ENCODE measurements around the gene SLC1A3.

The SLC1A3 gene

DNA sequence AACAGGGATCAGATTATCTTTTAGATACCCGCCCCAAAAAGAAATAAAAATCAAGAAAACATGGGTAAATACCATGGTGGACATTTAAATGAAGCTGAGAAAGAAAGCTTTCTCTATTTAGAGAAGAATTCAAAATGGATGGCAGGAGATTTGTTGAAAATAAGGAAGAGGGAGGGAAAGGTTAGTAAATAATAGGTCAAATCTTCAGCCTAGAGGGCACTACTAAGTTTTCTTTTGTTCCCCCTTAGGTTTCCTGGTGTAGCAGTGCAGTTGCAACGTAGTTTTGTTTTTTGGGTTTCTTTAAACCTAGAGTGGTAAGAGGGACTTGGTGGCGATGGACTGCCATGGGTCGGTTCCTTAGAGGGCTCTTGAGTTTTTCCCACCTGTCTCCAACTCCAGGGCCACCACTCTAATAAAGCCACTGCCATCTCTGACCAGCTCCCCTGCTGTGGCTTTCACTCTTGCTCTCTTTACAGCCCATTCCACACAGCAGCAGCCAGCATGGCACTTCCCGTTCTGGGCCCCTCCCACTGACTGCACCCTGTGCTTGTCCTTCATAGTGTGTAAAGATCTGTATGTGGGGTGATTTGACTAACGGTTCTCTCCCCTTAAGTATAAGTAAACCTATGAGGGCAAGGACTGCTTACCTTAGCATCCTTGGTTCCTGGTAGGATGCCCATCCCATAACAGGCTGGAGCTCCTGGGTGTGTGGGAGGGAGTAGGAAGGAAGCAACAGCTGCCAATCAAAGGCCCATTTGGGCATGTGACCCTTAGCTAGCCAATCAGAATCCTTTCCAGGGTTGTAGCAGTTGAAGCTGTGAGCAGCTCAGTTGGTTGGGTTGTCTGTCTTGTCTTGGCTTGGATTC is 118.3 kb downstream of the SLC1A3 start:
- Histone ChIP-seq H3K4me1 (ENCODE audit: control insufficient read depth, insufficient read depth, low read length, poor library complexity, severe bottlenecking) (no peaks in the 10 kb centered on the region), H3K9me3 (ENCODE audit: control insufficient read depth, low read length) (no peaks in the 10 kb centered on the region), H3K4me3 (ENCODE audit: insufficient read depth, low read depth, low read length, poor library complexity, severe bottlenecking) (peak overlapping the region; percentile 24), H3K27me3 (replicated peaks; ENCODE audit: control insufficient read depth, insufficient read depth, low read length, poor library complexity, severe bottlenecking) (no peaks in the 10 kb centered on the region), H3K27ac (ENCODE audit: insufficient read depth, low read length, poor library complexity, severe bottlenecking) (no peak overlapping the region), H3K36me3 (ENCODE audit: control insufficient read depth, insufficient read depth, low read length) (no peaks in the 10 kb centered on the region)
- no peak for DNase-seq

DNA sequence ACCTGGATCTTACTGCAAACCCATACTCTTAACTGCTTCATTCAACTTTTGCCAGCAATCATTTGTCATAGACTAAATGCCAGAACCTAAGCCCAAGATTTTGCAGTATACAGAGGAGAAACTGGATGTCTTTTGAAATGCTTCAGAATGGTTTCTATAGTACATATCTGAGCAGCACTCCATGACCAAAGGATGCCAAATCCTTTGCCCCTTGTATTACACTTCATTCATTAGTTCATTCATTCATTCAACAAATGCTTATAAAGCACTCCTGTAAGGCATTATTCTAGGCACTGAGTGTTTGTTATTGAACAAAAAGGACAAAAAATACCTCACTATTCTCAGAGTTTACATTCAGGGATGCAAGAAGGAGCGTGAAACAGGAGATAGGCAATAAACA is 119.9 kb downstream of the SLC1A3 start:
- Histone ChIP-seq H3K9me3 (ENCODE audit: control insufficient read depth, low read length) (no peaks in the 10 kb centered on the region), H3K4me3 (ENCODE audit: insufficient read depth, low read depth, low read length, poor library complexity, severe bottlenecking) (no peak overlapping the region)

DNA sequence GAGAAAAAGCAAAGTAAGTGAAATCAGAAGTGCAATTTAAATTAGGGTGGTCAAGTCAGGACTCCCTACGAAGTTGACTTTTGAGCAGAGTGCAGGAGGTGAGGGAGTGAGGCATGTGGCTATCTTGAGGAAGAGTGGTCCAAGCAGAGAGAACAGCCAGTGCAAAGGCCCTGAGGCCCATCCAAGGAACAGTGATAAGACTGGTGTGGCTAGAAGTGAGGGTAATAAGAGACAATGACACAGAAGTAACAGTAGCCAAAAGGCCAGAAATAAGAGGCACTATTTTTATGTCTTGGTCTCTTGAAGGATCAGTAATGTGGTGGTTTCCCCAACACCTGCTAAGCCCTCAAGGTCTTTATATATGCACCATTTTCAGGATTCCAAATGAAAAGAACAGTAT is 120.4 kb downstream of the SLC1A3 start:
- Histone ChIP-seq H3K36me3 (ENCODE audit: control insufficient read depth, insufficient read depth, low read length) (no peaks in the 10 kb centered on the region), H3K27ac (ENCODE audit: insufficient read depth, low read length, poor library complexity, severe bottlenecking) (no peak overlapping the region), H3K4me1 (ENCODE audit: control insufficient read depth, insufficient read depth, low read length, poor library complexity, severe bottlenecking) (no peaks in the 10 kb centered on the region), H3K27me3 (replicated peaks; ENCODE audit: control insufficient read depth, insufficient read depth, low read length, poor library complexity, severe bottlenecking) (no peaks in the 10 kb centered on the region), H3K4me3 (ENCODE audit: insufficient read depth, low read depth, low read length, poor library complexity, severe bottlenecking) (no peak overlapping the region), H3K9me3 (ENCODE audit: control insufficient read depth, low read length) (no peaks in the 10 kb centered on the region)
- DNase-seq = no peak

More for the DNA sequence above, 119.9 kb downstream of the SLC1A3 start:
- no peak for DNase-seq
- no peaks in the 10 kb centered on the region for H3K27me3 ChIP-seq (replicated peaks; ENCODE audit: control insufficient read depth, insufficient read depth, low read length, poor library complexity, severe bottlenecking)
- H3K36me3 ChIP-seq (ENCODE audit: control insufficient read depth, insufficient read depth, low read length) = no peaks in the 10 kb centered on the region
- H3K4me1 ChIP-seq (ENCODE audit: control insufficient read depth, insufficient read depth, low read length, poor library complexity, severe bottlenecking) = no peaks in the 10 kb centered on the region
- no peak overlapping the region for H3K27ac ChIP-seq (ENCODE audit: insufficient read depth, low read length, poor library complexity, severe bottlenecking)

DNA sequence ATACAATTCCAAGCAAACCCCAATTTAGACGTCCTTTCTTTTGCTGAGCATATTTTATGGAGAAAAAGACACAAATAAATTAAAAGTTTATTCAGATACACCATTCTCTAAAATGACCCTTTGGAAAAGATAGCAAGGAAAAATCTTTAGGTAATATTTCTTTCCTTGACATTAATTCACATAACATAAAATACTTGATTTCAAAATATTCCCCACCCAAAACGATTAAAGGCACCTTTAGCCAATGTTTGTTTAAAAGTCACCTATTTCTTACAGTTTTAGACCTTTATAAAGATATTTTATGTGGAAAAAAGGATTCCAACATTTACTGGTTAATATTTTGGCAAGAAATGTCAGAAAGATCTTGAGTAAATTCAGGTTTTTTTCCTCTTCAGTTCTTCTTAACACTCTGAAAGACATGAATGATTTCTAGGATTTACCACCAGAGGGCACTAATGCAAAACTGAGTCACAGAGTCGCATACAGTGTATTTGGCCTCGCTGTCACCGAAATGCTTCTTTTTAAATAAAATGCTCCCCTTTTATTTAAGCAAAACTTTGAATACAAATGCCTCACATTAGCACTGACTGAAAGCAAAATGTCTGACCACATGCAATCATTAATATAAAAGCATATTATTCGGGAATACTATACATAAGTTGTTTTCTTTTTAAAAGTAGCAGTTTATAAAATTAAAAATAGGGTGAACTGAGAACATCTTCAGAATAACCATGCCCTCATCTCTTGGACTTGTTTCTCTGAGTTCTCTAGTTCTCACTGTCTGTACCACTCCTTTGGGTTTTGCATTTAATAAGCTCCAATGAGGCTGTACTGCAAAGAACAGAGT is 122.5 kb downstream of the SLC1A3 start:
- H3K4me3 ChIP-seq (ENCODE audit: insufficient read depth, low read depth, low read length, poor library complexity, severe bottlenecking) = no peak overlapping the region
- H3K27ac ChIP-seq (ENCODE audit: insufficient read depth, low read length, poor library complexity, severe bottlenecking) = no peak overlapping the region
- H3K9me3 ChIP-seq (ENCODE audit: control insufficient read depth, low read length) = no peaks in the 10 kb centered on the region
- no peaks in the 10 kb centered on the region for H3K4me1 ChIP-seq (ENCODE audit: control insufficient read depth, insufficient read depth, low read length, poor library complexity, severe bottlenecking)
- DNase-seq = no peak
- H3K27me3 ChIP-seq (replicated peaks; ENCODE audit: control insufficient read depth, insufficient read depth, low read length, poor library complexity, severe bottlenecking) = no peaks in the 10 kb centered on the region
- no peaks in the 10 kb centered on the region for H3K36me3 ChIP-seq (ENCODE audit: control insufficient read depth, insufficient read depth, low read length)

DNA sequence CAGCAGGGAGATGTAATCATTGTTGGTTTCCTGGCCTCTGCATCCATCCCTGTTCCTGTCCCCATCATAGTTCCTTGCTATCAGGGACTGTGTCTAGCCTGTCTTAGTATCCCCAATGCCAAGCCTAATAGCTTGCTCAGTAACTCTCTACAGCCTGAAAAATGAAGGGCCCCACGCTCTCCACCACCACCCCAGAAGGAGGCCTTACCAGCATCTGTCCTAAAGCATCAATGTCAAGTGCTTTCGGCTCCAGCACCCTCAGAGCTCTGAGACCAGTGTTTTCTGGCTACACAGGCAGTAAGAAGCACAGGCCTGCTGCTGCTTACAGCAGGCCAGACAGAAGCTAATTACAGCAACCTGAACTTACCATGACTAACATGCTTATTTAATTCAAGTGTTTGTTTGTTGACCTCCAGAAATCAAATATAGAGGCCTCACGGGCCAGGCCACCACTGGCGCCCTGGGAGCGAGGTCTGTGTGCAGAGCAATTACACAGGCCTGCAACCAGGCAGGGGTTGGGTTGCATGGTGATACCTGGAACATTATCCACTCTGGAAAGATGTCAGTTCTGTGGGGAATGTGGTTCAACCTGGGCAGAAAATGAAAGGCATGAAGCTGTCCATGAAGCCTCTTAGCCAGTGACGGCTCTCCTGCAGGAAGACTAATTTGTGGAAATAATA is 124.3 kb downstream of the SLC1A3 start:
- no peak for DNase-seq
- Histone ChIP-seq H3K9me3 (ENCODE audit: control insufficient read depth, low read length) (no peaks in the 10 kb centered on the region), H3K27me3 (replicated peaks; ENCODE audit: control insufficient read depth, insufficient read depth, low read length, poor library complexity, severe bottlenecking) (no peaks in the 10 kb centered on the region), H3K4me3 (ENCODE audit: insufficient read depth, low read depth, low read length, poor library complexity, severe bottlenecking) (no peak overlapping the region), H3K36me3 (ENCODE audit: control insufficient read depth, insufficient read depth, low read length) (no peaks in the 10 kb centered on the region), H3K4me1 (ENCODE audit: control insufficient read depth, insufficient read depth, low read length, poor library complexity, severe bottlenecking) (no peaks in the 10 kb centered on the region), H3K27ac (ENCODE audit: insufficient read depth, low read length, poor library complexity, severe bottlenecking) (no peak overlapping the region)

DNA sequence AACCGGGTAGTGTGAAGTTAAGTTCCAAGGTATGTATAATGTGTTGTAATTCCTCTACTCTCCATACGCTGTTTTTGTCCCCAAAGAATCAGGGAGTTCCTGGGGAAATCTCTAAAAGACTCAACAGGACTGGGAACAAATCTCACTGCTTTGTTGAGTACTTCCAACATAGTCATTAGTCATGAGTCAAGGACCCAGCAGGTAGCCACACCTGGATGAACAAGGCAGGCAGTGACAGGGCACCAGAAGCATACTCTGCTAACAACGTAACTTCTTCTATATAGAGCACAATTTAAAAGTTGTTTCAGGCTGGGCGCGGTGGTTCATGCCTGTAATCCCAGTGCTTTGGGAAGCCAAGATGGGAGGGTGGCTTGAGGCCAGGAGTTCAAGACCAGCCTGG is 126.8 kb downstream of the SLC1A3 start:
- no peak for DNase-seq
- H3K27me3 ChIP-seq (replicated peaks; ENCODE audit: control insufficient read depth, insufficient read depth, low read length, poor library complexity, severe bottlenecking) = no peaks in the 10 kb centered on the region
- no peaks in the 10 kb centered on the region for H3K9me3 ChIP-seq (ENCODE audit: control insufficient read depth, low read length)

DNA sequence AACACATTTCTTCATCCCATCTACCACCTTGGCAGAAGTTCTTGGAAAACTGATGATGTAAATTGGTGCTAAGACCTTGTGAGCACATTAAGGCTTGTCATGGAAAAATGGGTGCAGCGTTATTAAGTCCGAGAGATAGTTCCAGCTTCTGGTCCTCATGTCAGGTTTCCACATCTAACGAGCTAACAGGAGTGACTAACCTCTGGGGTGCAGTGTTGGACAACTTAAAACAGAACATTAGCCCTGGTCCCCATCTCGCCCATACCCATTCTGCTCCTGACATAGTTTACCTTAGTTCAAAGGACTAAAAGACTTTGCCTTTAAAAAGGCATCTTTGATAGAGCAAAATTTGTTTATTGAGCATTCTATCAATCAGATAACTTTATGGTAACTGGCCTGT is 128.0 kb downstream of the SLC1A3 start:
- H3K4me3 ChIP-seq (ENCODE audit: insufficient read depth, low read depth, low read length, poor library complexity, severe bottlenecking) = no peak overlapping the region
- H3K9me3 ChIP-seq (ENCODE audit: control insufficient read depth, low read length) = no peaks in the 10 kb centered on the region
- no peaks in the 10 kb centered on the region for H3K36me3 ChIP-seq (ENCODE audit: control insufficient read depth, insufficient read depth, low read length)
- H3K4me1 ChIP-seq (ENCODE audit: control insufficient read depth, insufficient read depth, low read length, poor library complexity, severe bottlenecking) = no peaks in the 10 kb centered on the region
- H3K27me3 ChIP-seq (replicated peaks; ENCODE audit: control insufficient read depth, insufficient read depth, low read length, poor library complexity, severe bottlenecking) = no peaks in the 10 kb centered on the region
- DNase-seq = no peak
- no peak overlapping the region for H3K27ac ChIP-seq (ENCODE audit: insufficient read depth, low read length, poor library complexity, severe bottlenecking)

More for the DNA sequence above, 126.8 kb downstream of the SLC1A3 start:
- no peaks in the 10 kb centered on the region for H3K4me1 ChIP-seq (ENCODE audit: control insufficient read depth, insufficient read depth, low read length, poor library complexity, severe bottlenecking)
- H3K27ac ChIP-seq (ENCODE audit: insufficient read depth, low read length, poor library complexity, severe bottlenecking) = no peak overlapping the region
- no peaks in the 10 kb centered on the region for H3K36me3 ChIP-seq (ENCODE audit: control insufficient read depth, insufficient read depth, low read length)
- no peak overlapping the region for H3K4me3 ChIP-seq (ENCODE audit: insufficient read depth, low read depth, low read length, poor library complexity, severe bottlenecking)

DNA sequence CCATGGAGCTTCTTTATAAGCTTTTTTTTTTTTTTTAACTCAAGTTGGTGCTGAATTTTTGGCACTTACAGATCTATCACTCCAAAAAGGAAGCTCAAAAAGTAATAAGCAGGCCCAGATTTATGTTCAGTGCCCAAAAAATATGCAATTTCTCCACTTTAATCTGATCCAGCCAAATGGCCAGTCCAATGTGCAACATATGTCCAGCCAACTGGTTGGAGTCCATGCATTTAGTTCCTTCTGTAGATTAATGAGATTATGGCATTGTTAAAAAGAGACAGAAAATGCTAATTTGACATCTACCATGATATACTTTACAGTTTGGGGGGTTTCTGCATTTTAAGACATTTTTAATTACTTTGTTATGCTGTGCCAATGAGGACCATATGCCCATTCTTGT is 129.5 kb downstream of the SLC1A3 start:
- H3K27me3 ChIP-seq (replicated peaks; ENCODE audit: control insufficient read depth, insufficient read depth, low read length, poor library complexity, severe bottlenecking) = no peaks in the 10 kb centered on the region
- H3K4me3 ChIP-seq (ENCODE audit: insufficient read depth, low read depth, low read length, poor library complexity, severe bottlenecking) = no peak overlapping the region
- H3K36me3 ChIP-seq (ENCODE audit: control insufficient read depth, insufficient read depth, low read length) = no peaks in the 10 kb centered on the region
- no peak for DNase-seq
- H3K27ac ChIP-seq (ENCODE audit: insufficient read depth, low read length, poor library complexity, severe bottlenecking) = no peak overlapping the region
- no peaks in the 10 kb centered on the region for H3K4me1 ChIP-seq (ENCODE audit: control insufficient read depth, insufficient read depth, low read length, poor library complexity, severe bottlenecking)
- H3K9me3 ChIP-seq (ENCODE audit: control insufficient read depth, low read length) = no peaks in the 10 kb centered on the region
